Activated T-cell treated with anti-CD3 and anti-CD28 coated beads, Interleukin-2, amount 50 U/mL, for 72 hours (primary cell): ENCODE measurements around the gene PRCD. TPM values are rescaled to one million over a fixed set of nuclear protein-coding genes. Genes with fewer than 3 reads are reported as not detected.
A peak's percentile ranks its signal among the peaks of the same experiment; 100 is the strongest.

ENCODE experiments used
- ATAC-seq, 2 donors: fragments of 150-1000 bp; cut with Tn5 transposase; replicated peaks in 1 of 2; 2 replicates each; pipeline ENCODE4 v1.10.0; 2021; ENCODE audit warnings: moderate library complexity in 2 of 2, mild to moderate bottlenecking in 1 of 2
- DNase-seq, 2 donors: peaks; one replicate each; pipeline ENCODE4 v3.0.0; 2021 to 2022; ENCODE audit warnings: mixed read lengths in 1 of 2
- H3K27ac Mint-ChIP-seq: one replicate; pipeline ENCODE4 v1.8.0; 2022; ENCODE audit warnings: mild to moderate bottlenecking, moderate library complexity, mixed read lengths
- H3K27me3 Mint-ChIP-seq: one replicate; pipeline ENCODE4 v1.8.0; 2022; ENCODE audit warnings: low read depth, mixed read lengths
- H3K36me3 Mint-ChIP-seq, 2 donors: one replicate each; pipeline ENCODE4 v1.8.0; 2022; ENCODE audit warnings: mixed read lengths in 2 of 2, mild to moderate bottlenecking in 1 of 2; ENCODE audit not compliant: insufficient read depth in 2 of 2
- H3K4me1 Mint-ChIP-seq: one replicate; pipeline ENCODE4 v1.8.0; 2022; ENCODE audit warnings: low read depth, mixed read lengths
- H3K4me3 Mint-ChIP-seq, 2 donors: one replicate each; pipeline ENCODE4 v1.8.0; 2022; ENCODE audit warnings: mild to moderate bottlenecking in 2 of 2, mixed read lengths in 2 of 2, moderate library complexity in 2 of 2
- H3K9me3 Mint-ChIP-seq, 2 donors: one replicate each; pipeline ENCODE4 v1.8.0; 2022; ENCODE audit warnings: mixed read lengths in 2 of 2
- total RNA-seq, 2 donors: library from RNA; stranded (reverse); gene quantifications; one replicate each; pipeline ENCODE4 v1.2.3, GENCODE V29; 2022

PRCD gene
- total RNA-seq, 2 donors from 2014 or later = 1.1 to 1.5 TPM

DNA sequence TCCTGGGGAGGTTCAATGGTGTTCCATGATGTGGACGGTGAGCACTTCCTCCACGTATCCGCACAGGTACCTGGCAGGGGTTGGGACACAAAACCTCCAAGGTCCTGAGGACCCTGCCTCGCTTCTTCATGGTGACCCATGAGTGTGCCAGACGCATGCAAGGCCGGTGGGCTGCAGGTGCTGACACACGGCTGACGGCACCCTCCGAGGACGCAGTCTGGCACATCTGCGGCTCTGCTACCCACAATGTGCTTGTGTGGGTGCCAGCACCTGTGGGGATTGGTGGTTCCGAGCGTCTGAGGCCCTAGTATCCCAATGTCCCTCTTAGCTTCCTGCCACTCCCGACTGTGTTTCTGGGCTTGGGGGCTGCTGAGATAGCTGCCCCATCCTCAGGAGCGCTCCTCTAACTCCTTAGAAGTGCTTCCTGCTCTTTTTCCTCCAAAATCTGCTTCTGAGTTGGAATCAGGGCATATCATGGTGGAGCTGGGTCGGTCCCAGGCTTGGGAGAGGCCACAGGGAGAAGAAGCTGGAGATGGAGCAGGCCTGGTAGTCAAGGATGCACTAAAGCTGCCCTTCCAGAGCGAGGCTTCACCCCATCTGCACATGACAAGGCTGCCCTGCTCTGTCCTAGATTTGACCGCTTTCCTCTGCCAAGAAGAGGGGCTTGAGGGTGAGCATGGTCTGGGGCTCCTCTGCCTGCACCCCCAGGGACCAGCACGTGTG is 3.9 kb upstream of the PRCD start:
- Mint-ChIP-seq H3K4me3 (no peak overlapping the region), H3K27ac (no peak overlapping the region), H3K9me3 (no peaks in the 10 kb centered on the region), H3K4me1 (no peaks in the 10 kb centered on the region), H3K36me3 (no peaks in the 10 kb centered on the region), H3K27me3 (peaks cover 14% of the 10 kb centered on the region)
- DNase-seq (no peak), ATAC-seq (no peak)

DNA sequence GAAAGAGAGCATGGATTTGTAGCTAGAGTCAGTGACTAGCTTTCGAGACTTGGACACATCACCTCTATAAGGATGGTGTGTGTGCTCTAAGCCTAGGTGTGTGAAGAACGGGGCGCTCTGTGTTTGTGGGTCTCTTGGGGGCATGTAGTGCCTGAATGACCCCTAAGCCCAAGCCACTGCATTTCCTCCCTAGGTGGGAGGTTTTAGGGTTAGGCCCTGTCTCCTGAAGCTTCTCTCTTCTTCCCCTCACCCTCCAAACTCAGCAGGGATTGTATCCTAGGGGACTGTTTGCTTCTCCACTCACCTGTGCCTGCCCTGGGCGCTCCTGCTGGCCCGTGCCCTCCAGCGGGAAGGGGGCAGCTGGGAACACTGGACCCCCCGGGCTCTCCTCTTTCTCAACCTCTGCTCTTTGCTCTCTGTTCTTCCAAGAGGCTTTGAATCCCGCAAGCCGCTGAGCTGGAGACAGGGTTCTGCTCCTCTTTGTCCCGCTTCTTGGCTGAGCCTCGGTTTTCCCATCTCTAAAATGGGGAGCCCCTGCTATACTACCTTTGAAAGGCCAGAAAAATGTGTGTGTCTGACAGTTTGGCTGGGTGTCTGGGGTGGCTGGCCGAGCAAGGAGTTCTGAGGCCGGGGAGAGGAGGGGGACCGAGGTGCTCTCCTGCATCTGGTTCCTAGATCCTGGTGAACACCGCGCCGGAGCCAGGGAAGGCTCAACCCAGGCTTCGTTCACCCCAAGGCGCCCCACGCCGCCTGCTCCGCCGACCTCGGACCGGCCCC is 3.1 kb upstream of the PRCD start:
- Mint-ChIP-seq H3K27ac (no peak overlapping the region), H3K4me3 (peak overlapping the region in 1 of 2 donors; percentile 52), H3K27me3 (peaks cover 21% of the 10 kb centered on the region), H3K9me3 (no peaks in the 10 kb centered on the region), H3K4me1 (no peaks in the 10 kb centered on the region), H3K36me3 (no peaks in the 10 kb centered on the region)
- ATAC-seq = no peak
- DNase-seq = no peak

DNA sequence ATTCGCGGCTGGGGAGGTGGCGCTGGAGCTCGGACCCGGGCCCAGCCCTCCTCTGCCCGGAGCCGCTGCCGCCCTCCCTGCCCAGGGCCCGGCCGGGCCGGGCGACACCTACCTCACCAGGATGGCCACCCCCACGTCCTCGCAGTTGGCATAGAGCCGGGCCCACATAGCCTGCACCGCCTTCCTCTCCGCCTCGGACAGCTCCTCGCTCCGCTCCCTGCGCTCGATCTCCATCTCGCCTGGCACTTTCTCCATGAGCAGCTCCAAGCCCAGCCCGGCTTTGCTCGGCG is 2.6 kb upstream of the PRCD start:
- ATAC-seq (peak in 1 of 2 donors; percentile 5), DNase-seq (no peak)
- H3K27ac Mint-ChIP-seq = no peak overlapping the region
- H3K27me3 Mint-ChIP-seq = peaks cover 27% of the 10 kb centered on the region
- H3K9me3 Mint-ChIP-seq = no peaks in the 10 kb centered on the region
- no peak overlapping the region for H3K4me3 Mint-ChIP-seq
- no peaks in the 10 kb centered on the region for H3K4me1 Mint-ChIP-seq
- H3K36me3 Mint-ChIP-seq = no peaks in the 10 kb centered on the region

DNA sequence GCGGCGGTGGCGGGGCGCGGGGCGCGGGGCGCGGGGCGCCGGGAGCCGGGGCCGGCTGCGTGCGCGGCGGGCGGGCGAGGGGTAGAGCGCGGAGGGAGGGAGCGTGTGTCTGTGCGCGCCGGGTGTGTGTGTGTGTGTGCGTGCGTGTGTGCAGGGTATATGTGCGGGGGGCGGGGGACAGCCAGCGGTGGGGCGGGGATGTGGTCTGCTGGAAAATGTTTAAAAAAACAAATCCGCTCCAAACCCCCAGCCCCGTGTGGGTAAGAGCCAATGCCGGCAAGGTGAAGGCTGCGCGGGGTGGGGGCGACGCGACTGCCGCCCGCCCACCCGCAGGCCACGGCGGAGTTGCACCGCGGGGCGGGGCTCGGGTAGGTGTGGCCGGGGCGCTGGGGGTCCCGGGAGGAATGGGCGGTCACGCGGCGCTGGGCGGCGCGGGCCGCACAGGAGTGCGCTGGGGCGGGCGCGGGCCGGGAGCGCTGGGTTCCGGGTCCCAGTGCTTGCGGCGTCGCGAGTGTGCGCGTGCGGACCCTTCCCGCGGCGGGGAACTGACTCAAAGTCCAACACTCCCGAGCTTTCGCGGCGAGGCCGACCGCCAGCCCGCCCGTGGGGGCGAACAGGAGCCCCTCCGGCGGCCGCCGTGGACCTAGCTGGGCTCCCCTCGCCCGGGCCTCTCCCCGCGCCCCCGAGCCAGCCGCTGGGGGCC is 2.1 kb upstream of the PRCD start, which contains the start of gene CYGB:
CYGB (minus strand) TSS at position 132 of the 703 bp plus-strand sequence. CDS start 167 bp downstream, outside the sequence.
- peak within 1 kb of the TSS in 1 of 2 donors; percentile 65 for H3K4me3 Mint-ChIP-seq
- DNase-seq = peak in 1 of 2 donors; percentile 19
- H3K27me3 Mint-ChIP-seq = peaks cover 32% of the 10 kb centered on the region
- no peaks in the 10 kb centered on the region for H3K9me3 Mint-ChIP-seq
- H3K27ac Mint-ChIP-seq = no peak within 1 kb of the TSS
- peak; percentile 60 to 62 for ATAC-seq
- H3K4me1 Mint-ChIP-seq = no peaks in the 10 kb centered on the region
- H3K36me3 Mint-ChIP-seq = no peaks in the 10 kb centered on the region

DNA sequence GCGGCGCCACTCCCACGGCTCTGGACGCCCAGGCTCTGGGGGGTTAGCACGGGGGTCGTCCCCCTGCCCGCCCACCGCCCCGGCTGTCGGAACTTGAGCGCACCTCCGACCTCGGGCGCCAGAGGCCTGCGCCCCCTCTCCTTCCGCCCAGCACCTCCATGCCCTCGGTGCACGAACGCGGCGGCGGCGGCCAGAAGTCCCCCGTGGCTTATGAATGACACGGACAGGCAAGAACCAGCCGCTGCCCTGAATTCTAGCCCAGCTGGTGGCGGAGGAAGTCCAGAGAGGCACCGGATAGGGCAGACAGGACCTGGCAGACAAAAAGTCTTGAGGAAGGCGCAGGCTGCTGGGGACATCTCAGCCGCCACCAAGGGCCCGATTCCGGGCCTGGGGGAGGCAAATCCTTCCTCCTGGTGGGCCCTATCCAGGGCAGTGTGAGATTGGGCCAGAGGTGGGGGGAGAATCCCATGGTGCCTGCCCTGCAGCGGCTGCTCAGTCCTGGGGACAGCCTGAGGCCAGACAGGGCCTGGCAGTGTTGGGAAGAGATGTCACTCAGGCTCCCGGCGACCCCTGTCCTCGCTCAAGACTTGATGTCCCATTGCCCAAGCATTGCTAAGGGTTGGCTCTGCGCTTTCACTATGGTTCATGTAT is 1.4 kb upstream of the PRCD start:
- H3K4me1 Mint-ChIP-seq = no peaks in the 10 kb centered on the region
- no peaks in the 10 kb centered on the region for H3K9me3 Mint-ChIP-seq

DNA sequence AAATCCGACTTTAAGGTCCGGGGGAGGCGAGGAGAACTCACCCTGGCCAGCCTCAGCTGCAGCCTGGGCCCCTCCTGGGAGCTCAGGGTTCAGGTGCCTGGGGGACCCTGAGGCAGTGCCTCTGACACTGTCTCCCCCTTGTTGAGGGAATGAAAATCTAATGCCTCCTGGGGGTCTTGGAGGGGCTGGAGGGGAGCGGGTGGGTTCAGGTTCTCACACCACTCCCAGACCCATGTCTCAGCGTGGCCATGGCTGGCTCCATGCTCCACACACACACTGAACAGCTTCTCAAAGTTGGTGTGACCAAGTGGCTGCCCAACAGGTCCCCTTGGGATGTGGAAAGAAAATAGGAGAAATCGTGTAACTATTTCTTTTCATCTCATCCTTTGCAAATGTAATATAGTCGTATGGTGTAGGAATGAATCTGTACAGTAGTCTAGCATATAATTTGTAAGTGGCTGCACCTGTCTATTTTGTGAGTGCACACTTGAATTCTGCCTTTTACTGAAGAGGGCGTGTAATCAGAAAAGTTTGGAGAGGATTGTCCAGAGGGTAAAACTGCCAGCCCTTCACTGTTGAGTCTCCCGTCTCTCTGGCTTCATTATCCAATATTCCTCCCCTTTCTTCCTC is 788 bp upstream of the PRCD start:
- Mint-ChIP-seq H3K4me1 (no peaks in the 10 kb centered on the region), H3K4me3 (peak overlapping the region in 1 of 2 donors; percentile 65), H3K9me3 (no peaks in the 10 kb centered on the region), H3K27ac (no peak overlapping the region), H3K27me3 (peaks cover 34% of the 10 kb centered on the region), H3K36me3 (no peaks in the 10 kb centered on the region)
- DNase-seq = no peak
- no peak for ATAC-seq

More for the DNA sequence above, 1.4 kb upstream of the PRCD start:
- DNase-seq (no peak), ATAC-seq (no peak)
- Mint-ChIP-seq H3K4me3 (peak overlapping the region in 1 of 2 donors; percentile 65), H3K27ac (no peak overlapping the region), H3K36me3 (no peaks in the 10 kb centered on the region), H3K27me3 (peaks cover 34% of the 10 kb centered on the region)

- Mint-ChIP-seq H3K36me3 (no peaks in the 10 kb centered on the region), H3K27ac (no peak overlapping the region)
- ATAC-seq = peak; percentile 49 to 57
These were observed 797 bp downstream of the PRCD start for GRCh38 chr17:76540381-76541300.

GRCh38 chr17:76541739-76542454 is 2.1 kb downstream of the PRCD start:
- Mint-ChIP-seq H3K27ac (no peak overlapping the region), H3K27me3 (peaks cover 34% of the 10 kb centered on the region), H3K4me1 (no peaks in the 10 kb centered on the region), H3K36me3 (no peaks in the 10 kb centered on the region), H3K4me3 (no peak overlapping the region), H3K9me3 (no peaks in the 10 kb centered on the region)
- no peak for ATAC-seq
- DNase-seq = no peak

More at GRCh38 chr17:76540381-76541300, 797 bp downstream of the PRCD start:
- Mint-ChIP-seq H3K4me3 (no peak overlapping the region), H3K9me3 (no peaks in the 10 kb centered on the region), H3K27me3 (peaks cover 34% of the 10 kb centered on the region), H3K4me1 (no peaks in the 10 kb centered on the region)
- DNase-seq = peak in 1 of 2 donors; percentile 31

DNA sequence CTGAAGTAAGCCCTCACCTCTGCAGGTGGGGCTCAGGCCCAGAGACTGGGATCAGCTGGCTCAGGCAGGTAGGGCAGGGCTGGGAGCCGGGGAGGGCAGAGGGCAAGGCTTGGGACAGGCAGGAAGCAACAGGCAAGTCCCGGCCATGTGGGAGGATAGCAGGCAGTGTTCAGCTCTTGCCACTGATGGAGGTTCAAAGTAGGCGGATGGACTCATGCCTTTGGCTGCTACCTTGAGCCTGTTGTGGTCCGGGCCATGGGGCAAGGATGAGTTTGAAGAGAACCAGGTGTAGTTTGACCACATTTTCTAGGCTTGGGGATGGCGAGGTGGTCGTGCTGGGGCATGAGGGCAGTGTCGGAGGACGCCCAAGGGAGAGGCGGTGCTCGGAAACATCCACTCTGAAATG is 2.7 kb downstream of the PRCD start:
- H3K9me3 Mint-ChIP-seq = no peaks in the 10 kb centered on the region
- no peak overlapping the region for H3K27ac Mint-ChIP-seq
- ATAC-seq (no peak), DNase-seq (no peak)
- H3K4me3 Mint-ChIP-seq = no peak overlapping the region
- no peaks in the 10 kb centered on the region for H3K36me3 Mint-ChIP-seq
- peaks cover 34% of the 10 kb centered on the region for H3K27me3 Mint-ChIP-seq
- H3K4me1 Mint-ChIP-seq = no peaks in the 10 kb centered on the region

- H3K4me3 Mint-ChIP-seq = no peak overlapping the region
- no peaks in the 10 kb centered on the region for H3K4me1 Mint-ChIP-seq
- H3K27ac Mint-ChIP-seq = no peak overlapping the region
- DNase-seq (no peak), ATAC-seq (no peak)
- no peaks in the 10 kb centered on the region for H3K36me3 Mint-ChIP-seq
- H3K27me3 Mint-ChIP-seq = peaks cover 34% of the 10 kb centered on the region
- no peaks in the 10 kb centered on the region for H3K9me3 Mint-ChIP-seq
These were observed 3.1 kb downstream of the PRCD start for GRCh38 chr17:76542984-76543383.

DNA sequence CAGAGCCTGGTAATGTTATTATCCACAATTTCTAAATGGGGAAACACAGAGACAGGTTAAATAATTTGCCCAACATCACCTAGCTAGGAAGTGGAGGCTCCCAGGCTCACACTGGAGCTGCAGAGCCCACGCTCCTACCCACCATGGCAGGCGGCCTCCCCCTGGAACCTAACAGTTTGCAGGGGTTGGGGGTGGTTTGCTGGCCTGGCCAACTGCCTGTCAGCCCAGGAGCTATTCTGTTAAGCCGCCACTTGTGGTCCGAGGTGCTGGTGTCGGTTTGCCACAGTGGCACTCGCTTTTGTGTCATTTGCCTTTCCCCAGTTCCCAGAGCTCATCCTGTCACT is 3.6 kb downstream of the PRCD start:
- no peaks in the 10 kb centered on the region for H3K4me1 Mint-ChIP-seq
- ATAC-seq (no peak), DNase-seq (no peak)
- peaks cover 34% of the 10 kb centered on the region for H3K27me3 Mint-ChIP-seq
- no peaks in the 10 kb centered on the region for H3K9me3 Mint-ChIP-seq
- H3K27ac Mint-ChIP-seq = no peak overlapping the region
- H3K4me3 Mint-ChIP-seq = no peak overlapping the region
- no peaks in the 10 kb centered on the region for H3K36me3 Mint-ChIP-seq
